ENCODE data around the gene NLRP8.
"Not testable (repeated sequence)": the region's sequence is repeated elsewhere in the genome, so short reads cannot be mapped to it uniquely, and the experiment has no call there.

DNA sequence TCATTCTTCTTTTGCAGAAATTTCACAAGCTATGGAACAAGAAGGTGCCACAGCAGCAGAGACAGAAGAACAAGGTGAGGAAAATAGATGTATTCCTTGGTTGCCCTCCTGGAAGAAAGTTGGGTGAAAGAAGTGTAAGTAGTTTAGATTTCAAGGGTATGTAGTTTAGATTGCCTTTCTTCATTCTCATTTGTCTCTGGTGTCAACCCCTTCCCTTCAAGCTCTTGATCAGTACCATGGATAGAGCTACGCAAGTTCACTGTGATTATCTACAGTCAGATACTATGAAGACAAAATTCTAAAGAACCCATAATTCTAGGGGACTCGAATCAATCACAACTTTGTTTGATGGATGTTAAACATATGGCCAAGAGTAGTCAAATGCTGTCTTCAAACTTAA is 71.7 kb downstream of the NLRP8 start:
- TF ChIP-seq CTCF, POLR2A (IDR thresholded peaks at IDR 0.05): not testable (repeated sequence)
